ENCODE results near the gene ZNF483. TPM values are rescaled to one million over a fixed set of nuclear protein-coding genes. Genes with fewer than 3 reads are reported as not detected.
A peak's percentile ranks its signal among the peaks of the same experiment; 100 is the strongest.

The ZNF483 gene
- total and polyA plus RNA-seq, 9 of the 15 experiments (the other 6 are each of a cell fraction or from before 2014, with no cell fraction given), result 0.04 to 1.0 (median 0.38) TPM

- TF ChIP-seq KDM4B (IDR thresholded peaks at IDR 0.05; ENCODE audit: borderline replicate concordance in 2 of 2, low read depth in 1 of 2) (peak in 1 of 2 experiments; percentile 43; a peak in 1 of 4 replicates), XRCC5 (IDR thresholded peaks at IDR 0.05; ENCODE audit: low read depth, low read length) (no peak), RBM39 (optimal IDR thresholded peaks at IDR 0.05; ENCODE audit: low read depth, low read length) (no peak), TCFL5 (CRISPR knock-in tag; conservative IDR thresholded peaks at IDR 0.05) (no peak), DMBX1 (CRISPR knock-in tag; IDR thresholded peaks at IDR 0.05; ENCODE audit: borderline replicate concordance) (no peak), GTF2A2 (tag; IDR thresholded peaks at IDR 0.05) (no peak), ZSCAN32 (CRISPR knock-in tag; IDR thresholded peaks at IDR 0.05) (no peak), CCNT2 (IDR thresholded peaks at IDR 0.05; ENCODE audit: borderline replicate concordance, extremely low read depth, insufficient read length, low read depth, low read length) (peak; percentile 5), FOXO4 (CRISPR knock-in tag; IDR thresholded peaks at IDR 0.05) (no peak), SMARCB1 (IDR thresholded peaks at IDR 0.05; ENCODE audit: insufficient read length, low read depth) (no peak), SRF (CRISPR knock-in tag; IDR thresholded peaks at IDR 0.05) (peak in 1 of 2 experiments; percentile 34; a peak in 1 of 4 replicates), ZNF586 (CRISPR knock-in tag; conservative IDR thresholded peaks at IDR 0.05) (no peak), NFATC3 (IDR thresholded peaks at IDR 0.05) (no peak), MCM3 (IDR thresholded peaks at IDR 0.05) (no peak), ZNF511 (CRISPR knock-in tag; IDR thresholded peaks at IDR 0.05) (0 out of 2 replicates have a peak, but pooled peaks have one; percentile 70), RFX7 (CRISPR knock-in tag; IDR thresholded peaks at IDR 0.05) (no peak), NR4A1 (CRISPR knock-in tag; IDR thresholded peaks at IDR 0.05) (no peak), NR4A1 (tag; IDR thresholded peaks at IDR 0.05) (no peak), OTX1 (CRISPR knock-in tag; IDR thresholded peaks at IDR 0.05) (no peak), XRCC3 (IDR thresholded peaks at IDR 0.05) (no peak), ZNF431 (CRISPR knock-in tag; IDR thresholded peaks at IDR 0.05) (peak; percentile 57; the same call in 1 of the 2 replicates), ZNF707 (CRISPR knock-in tag; conservative IDR thresholded peaks at IDR 0.05) (no peak), ZNF780A (CRISPR knock-in tag; IDR thresholded peaks at IDR 0.05) (no peak), CSDE1 (IDR thresholded peaks at IDR 0.05) (no peak), MYBL2 (IDR thresholded peaks at IDR 0.05; ENCODE audit: low read depth) (no peak), MYBL2 (CRISPR knock-in tag; IDR thresholded peaks at IDR 0.05; ENCODE audit: borderline replicate concordance) (no peak), ZNF274 (IDR thresholded peaks at IDR 0.05; ENCODE audit: borderline replicate concordance, low read depth, low read length) (no peak), JUNB (CRISPR knock-in tag; conservative IDR thresholded peaks at IDR 0.05) (no peak), SRSF3 (IDR thresholded peaks at IDR 0.05; ENCODE audit: insufficient read depth, low read length) (no peak), ARID2 (IDR thresholded peaks at IDR 0.05) (0 out of 2 replicates have a peak, but pooled peaks have one; percentile 26), ZNF764 (CRISPR knock-in tag; IDR thresholded peaks at IDR 0.05; ENCODE audit: low read depth) (no peak)
These were observed 41.0 kb upstream of the ZNF483 start, which contains the start of gene ECPAS (continued) for GRCh38 chr9:111483858-111484571.

All from K562 (cell line).